Lung (tissue), 12 donors: ENCODE measurements around the gene ARHGAP42. TPM values are rescaled to one million over a fixed set of nuclear protein-coding genes. Genes with fewer than 3 reads are reported as not detected.

ENCODE experiments used
- ATAC-seq: fragments of 200-7000 bp; cut with Tn5 transposase; one replicate; pipeline ENCODE4 v1.9.1; 2020; ENCODE audit warnings: moderate number of reproducible peaks; ENCODE audit not compliant: insufficient read depth, low FRiP score
- DNase-seq, 3 donors: peaks; one replicate each; pipeline ENCODE4 v3.0.0-alpha.2; 2013 to 2017
- H3K27ac ChIP-seq, 2 donors: one replicate each; pipeline ENCODE4 v1.5.1; 2013; ENCODE audit warnings: mild to moderate bottlenecking in 2 of 2, moderate library complexity in 2 of 2, control low read depth in 1 of 2, inconsistent platforms in 1 of 2, low read depth in 1 of 2, low read length in 1 of 2
- H3K27me3 ChIP-seq, 3 donors: one replicate each; pipeline ENCODE4 v1.5.1; 2013; ENCODE audit warnings: low read length in 2 of 3; ENCODE audit not compliant: control insufficient read depth in 3 of 3, insufficient read depth in 3 of 3
- H3K36me3 ChIP-seq, 4 donors: one replicate each; pipeline ENCODE4 v1.5.1; 2013; ENCODE audit warnings: low read length in 4 of 4, mild to moderate bottlenecking in 1 of 4, moderate library complexity in 1 of 4; ENCODE audit not compliant: control insufficient read depth in 4 of 4, insufficient read depth in 4 of 4
- H3K4me1 ChIP-seq, 5 donors: one replicate each; pipeline ENCODE4 v1.5.1; 2013; ENCODE audit warnings: low read length in 5 of 5, mild to moderate bottlenecking in 2 of 5, moderate library complexity in 1 of 5; ENCODE audit not compliant: control insufficient read depth in 5 of 5, insufficient read depth in 5 of 5
- H3K4me3 ChIP-seq: one replicate; pipeline ENCODE4 v1.5.1; 2013; ENCODE audit warnings: mild to moderate bottlenecking, control low read depth, moderate library complexity
- H3K9ac ChIP-seq, 2 donors: one replicate each; pipeline ENCODE4 v1.5.1; 2013; ENCODE audit warnings: low read length in 2 of 2, control low read depth in 1 of 2; ENCODE audit not compliant: insufficient read depth in 1 of 2
- H3K9me3 ChIP-seq, 4 donors: one replicate each; pipeline ENCODE4 v1.5.1; 2013; ENCODE audit warnings: low read length in 3 of 4, mild to moderate bottlenecking in 1 of 4, moderate library complexity in 1 of 4; ENCODE audit not compliant: control insufficient read depth in 4 of 4, insufficient read depth in 3 of 4
- CTCF ChIP-seq: IDR thresholded peaks from 2 replicates; pipeline ENCODE4 v1.5.1; 2012; ENCODE audit warnings: mild to moderate bottlenecking; ENCODE audit errors: control extremely low read depth, extremely low read depth
- WGBS, 2 donors: extraction: QIAGEN DNeasy Blood & Tissue Kit; methylation state at CpG; one replicate each; pipeline ENCODE4 v1.1.7; 2013; 5-methylcytosine and 5-hydroxymethylcytosine counted together
- polyA plus RNA-seq, 2 donors: library from polyadenylated mRNA; stranded (reverse); fragments of 200-250 nt; gene quantifications; one replicate each; pipeline ENCODE4 v1.2.1, GENCODE V29; 2013
- total RNA-seq, 2 donors: library from RNA; depleted of rRNA in 1 of 2; stranded (reverse); fragments of >200 nt in 1 of 2; gene quantifications; one replicate each; pipeline ENCODE4 v1.2.1, GENCODE V29; 2014 to 2021
- donor health status: control.
- donor health status: control.
- donor health status: Bipolar disorder and iron deficiency.
- donor health status: healthy.
- donor health status: DM: yes; HTN: yes; CAD: no.

The ARHGAP42 gene
- total and polyA plus RNA-seq, 4 donors, result 4.1 to 58.6 (median 10.3) TPM

DNA sequence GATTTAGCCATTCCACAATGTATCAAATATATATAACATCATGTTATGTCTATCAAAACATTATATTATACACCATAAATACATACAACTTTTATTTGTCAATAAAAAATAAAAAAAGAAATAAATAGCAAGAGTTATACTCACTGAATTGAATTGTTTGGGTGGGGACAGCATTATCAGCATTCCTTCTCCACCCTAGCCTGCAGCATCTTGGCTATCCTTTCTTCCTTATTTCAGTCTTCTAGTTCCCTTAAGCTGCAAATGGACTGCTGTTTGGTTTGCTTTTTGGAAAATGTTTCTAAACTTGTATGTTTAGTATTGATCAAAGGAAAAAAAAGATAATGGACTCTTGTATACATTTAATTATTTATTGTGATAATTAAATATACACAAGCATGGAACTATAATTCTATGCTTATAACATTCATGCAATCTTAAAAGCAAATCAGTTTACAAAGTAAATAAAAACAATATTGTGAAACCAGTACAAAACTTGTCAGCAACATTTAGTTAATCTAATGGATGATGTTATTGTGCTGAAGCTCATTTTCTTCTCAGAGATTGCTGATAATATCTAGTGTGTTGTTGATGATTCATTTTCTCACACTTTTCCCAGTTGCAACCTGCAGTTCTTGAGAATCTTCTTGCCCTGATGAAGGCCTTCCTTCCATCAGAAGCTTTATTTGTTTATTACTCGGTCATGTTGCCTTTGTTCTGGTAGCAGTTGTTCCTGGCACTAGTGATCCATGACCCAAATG is 5.0 kb downstream of the ARHGAP42 start:
- WGBS, 2 donors, result 64 to 76% methylated on average over 1 of the region's 1 CpG
- Histone ChIP-seq H3K9ac (no peak overlapping the region), H3K36me3 (no peaks in the 10 kb centered on the region), H3K4me3 (no peak overlapping the region), H3K9me3 (no peaks in the 10 kb centered on the region), H3K4me1 (peaks cover 0 to 14% (median 0%) of the 10 kb centered on the region in 5 donors), H3K27ac (no peak overlapping the region), H3K27me3 (peaks cover 0 to 8% (median 0%) of the 10 kb centered on the region in 3 donors)
- no peak for DNase-seq
- TF ChIP-seq CTCF, result no peak
- ATAC-seq, result no peak

GRCh38 chr11:100695911-100696310 is 8.8 kb downstream of the ARHGAP42 start:
- WGBS, 2 donors, result 90 to 91% methylated on average over 5 of the region's 5 CpGs
- Histone ChIP-seq H3K4me3 (no peak overlapping the region), H3K27me3 (no peaks in the 10 kb centered on the region), H3K9me3 (no peaks in the 10 kb centered on the region), H3K27ac (no peak overlapping the region), H3K4me1 (no peaks in the 10 kb centered on the region), H3K36me3 (peaks cover 0 to 9% (median 2%) of the 10 kb centered on the region in 4 donors), H3K9ac (no peak overlapping the region)
- no peak for ATAC-seq
- no peak for DNase-seq
- no peak for TF ChIP-seq CTCF

GRCh38 chr11:100703139-100703538 is 16.1 kb downstream of the ARHGAP42 start:
- no peak overlapping the region for H3K9ac ChIP-seq
- H3K9me3 ChIP-seq, result peaks cover 0 to 3% (median 0%) of the 10 kb centered on the region in 4 donors
- DNase-seq, result no peak
- ATAC-seq, result no peak
- peaks cover 0 to 5% (median 0%) of the 10 kb centered on the region in 5 donors for H3K4me1 ChIP-seq
- H3K4me3 ChIP-seq, result no peak overlapping the region
- no peak overlapping the region for H3K27ac ChIP-seq
- 96 to 99% methylated on average over 2 of the region's 2 CpGs for WGBS, 2 donors
- no peak for TF ChIP-seq CTCF
- H3K36me3 ChIP-seq, result peaks cover 0 to 15% (median 7%) of the 10 kb centered on the region in 4 donors
- peaks cover 0 to 6% (median 0%) of the 10 kb centered on the region in 3 donors for H3K27me3 ChIP-seq
